ENCODE data around the gene PARD3.

Gene PARD3

DNA sequence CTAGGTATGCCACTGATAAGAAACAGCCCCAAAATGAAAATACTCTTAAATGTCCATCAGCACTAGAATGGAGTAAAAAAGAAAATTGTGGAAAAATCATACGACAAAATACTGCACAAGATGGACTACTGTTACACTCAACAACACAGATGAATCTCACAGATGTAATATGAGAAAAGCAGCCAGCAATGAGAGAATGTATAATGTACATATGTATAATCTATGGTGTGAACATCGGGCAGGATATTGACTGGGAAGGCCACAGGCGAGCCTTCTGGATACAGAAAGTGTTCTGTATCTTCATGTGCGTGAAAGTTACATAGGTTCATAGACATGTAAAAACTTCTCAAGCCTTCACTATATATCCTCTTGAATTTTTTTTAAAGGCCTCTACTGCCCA, 212.6 kb downstream of the PARD3 start:
- no peak for DNase-seq (ENCODE audit: low read depth)
- H3K4me3 ChIP-seq (ENCODE audit: low read depth, low read length) = no peak overlapping the region
- TF ChIP-seq, protein P1, sequence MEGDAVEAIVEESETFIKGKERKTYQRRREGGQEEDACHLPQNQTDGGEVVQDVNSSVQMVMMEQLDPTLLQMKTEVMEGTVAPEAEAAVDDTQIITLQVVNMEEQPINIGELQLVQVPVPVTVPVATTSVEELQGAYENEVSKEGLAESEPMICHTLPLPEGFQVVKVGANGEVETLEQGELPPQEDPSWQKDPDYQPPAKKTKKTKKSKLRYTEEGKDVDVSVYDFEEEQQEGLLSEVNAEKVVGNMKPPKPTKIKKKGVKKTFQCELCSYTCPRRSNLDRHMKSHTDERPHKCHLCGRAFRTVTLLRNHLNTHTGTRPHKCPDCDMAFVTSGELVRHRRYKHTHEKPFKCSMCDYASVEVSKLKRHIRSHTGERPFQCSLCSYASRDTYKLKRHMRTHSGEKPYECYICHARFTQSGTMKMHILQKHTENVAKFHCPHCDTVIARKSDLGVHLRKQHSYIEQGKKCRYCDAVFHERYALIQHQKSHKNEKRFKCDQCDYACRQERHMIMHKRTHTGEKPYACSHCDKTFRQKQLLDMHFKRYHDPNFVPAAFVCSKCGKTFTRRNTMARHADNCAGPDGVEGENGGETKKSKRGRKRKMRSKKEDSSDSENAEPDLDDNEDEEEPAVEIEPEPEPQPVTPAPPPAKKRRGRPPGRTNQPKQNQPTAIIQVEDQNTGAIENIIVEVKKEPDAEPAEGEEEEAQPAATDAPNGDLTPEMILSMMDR (IDR thresholded peaks at IDR 0.05; ENCODE audit: control insufficient read depth, extremely low read depth, insufficient read depth) = no peak

DNA sequence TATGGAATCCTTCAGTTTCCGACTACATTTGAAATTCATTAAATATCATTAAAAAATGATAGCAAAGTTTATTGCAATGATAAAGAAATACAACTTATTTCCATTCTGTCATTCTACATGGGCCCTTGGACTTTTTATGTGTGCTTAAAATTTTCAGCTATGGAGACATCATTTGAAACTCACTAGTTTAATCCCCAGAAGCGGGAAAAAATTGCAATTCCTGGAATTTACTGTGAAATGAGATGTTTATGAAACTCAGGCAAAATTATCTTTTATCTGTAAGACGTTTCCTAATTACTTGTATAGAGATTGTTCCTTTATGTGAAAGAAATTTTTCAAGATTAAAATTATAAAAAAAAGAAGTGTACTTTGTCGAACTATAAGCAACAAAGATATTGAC, 213.4 kb downstream of the PARD3 start:
- no peak overlapping the region for H3K4me3 ChIP-seq (ENCODE audit: low read depth, low read length)
- DNase-seq (ENCODE audit: low read depth) = no peak
- TF ChIP-seq, protein P1 (IDR thresholded peaks at IDR 0.05; ENCODE audit: control insufficient read depth, extremely low read depth, insufficient read depth) = no peak

DNA sequence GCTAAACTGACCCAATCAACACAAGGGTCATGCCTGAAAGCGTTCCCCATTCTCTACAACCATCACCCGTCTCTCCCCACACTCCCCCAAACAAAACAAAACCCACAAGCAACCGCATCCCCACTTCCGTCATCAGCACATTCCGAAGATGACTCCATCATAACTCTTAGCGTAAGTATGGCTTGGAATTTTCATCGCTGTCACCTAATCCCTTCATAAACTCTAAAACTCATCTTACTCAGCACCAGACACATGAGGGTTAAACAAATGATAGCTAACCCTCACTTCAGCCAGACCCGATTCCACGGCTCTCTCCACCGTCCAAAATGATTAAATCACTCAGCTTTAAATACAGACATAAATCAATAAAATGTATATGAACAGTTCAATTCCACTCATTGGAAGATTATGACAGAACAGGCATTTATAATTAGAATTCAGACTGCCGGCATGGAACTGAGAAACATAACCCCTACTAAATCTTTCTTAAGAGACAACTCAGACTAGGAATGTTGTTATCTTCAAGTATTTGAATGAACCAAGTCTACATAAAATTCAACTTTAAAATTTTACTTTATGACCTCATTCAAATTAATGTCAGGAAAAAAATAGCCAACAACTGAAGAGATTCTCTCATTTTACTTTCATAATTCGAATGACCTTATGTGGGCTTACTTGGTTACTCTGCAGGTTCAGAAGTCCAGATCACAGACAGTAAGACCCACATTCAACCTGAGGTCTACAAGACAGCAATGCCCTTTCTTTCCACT, 215.9 kb downstream of the PARD3 start:
- DNase-seq (ENCODE audit: low read depth) = no peak
- TF ChIP-seq, protein P1 (IDR thresholded peaks at IDR 0.05; ENCODE audit: control insufficient read depth, extremely low read depth, insufficient read depth) = no peak
- H3K4me3 ChIP-seq (ENCODE audit: low read depth, low read length) = no peak overlapping the region

DNA sequence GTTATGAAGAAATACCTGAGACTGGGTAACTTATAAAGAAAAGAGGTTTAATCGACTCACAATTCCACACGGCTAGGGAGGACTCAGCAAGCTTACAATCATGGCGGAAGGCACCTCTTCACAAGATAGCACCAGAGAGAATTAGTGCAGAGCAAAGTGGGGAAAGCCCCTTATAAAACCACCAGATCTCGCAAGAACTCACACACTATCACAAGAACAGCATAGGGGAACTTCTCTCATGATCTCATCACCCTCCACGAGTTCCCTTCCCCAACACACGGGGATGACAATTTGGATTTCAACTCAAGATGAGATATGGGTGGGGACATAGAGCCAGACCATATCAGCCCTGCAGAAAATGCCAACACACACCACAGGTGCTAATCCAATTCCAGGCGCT, 218.7 kb downstream of the PARD3 start:
- H3K4me3 ChIP-seq (ENCODE audit: low read depth, low read length) = no peak overlapping the region
- DNase-seq (ENCODE audit: low read depth) = no peak
- TF ChIP-seq, protein P1 (IDR thresholded peaks at IDR 0.05; ENCODE audit: control insufficient read depth, extremely low read depth, insufficient read depth) = no peak

DNA sequence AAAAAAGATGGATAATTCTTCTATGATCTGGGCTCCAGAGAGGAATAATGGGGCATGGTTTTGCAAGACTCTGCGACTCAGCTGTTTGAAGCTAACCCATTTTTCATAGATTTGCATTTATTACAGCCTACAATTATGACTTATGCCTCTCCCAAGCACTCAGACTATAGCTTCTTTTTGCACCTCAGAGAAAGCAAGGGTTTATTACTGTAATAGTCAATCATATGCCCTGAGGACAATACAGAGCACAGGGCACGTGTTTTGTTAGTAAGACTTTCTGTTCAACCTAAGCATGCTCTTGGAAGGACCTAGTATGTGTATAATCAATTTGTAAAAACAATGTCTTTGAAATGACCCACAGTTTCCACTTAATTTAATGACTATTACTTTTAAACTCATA, 221.2 kb downstream of the PARD3 start:
- no peak overlapping the region for H3K4me3 ChIP-seq (ENCODE audit: low read depth, low read length)
- no peak for DNase-seq (ENCODE audit: low read depth)
- TF ChIP-seq, protein P1 (IDR thresholded peaks at IDR 0.05; ENCODE audit: control insufficient read depth, extremely low read depth, insufficient read depth) = no peak

DNA sequence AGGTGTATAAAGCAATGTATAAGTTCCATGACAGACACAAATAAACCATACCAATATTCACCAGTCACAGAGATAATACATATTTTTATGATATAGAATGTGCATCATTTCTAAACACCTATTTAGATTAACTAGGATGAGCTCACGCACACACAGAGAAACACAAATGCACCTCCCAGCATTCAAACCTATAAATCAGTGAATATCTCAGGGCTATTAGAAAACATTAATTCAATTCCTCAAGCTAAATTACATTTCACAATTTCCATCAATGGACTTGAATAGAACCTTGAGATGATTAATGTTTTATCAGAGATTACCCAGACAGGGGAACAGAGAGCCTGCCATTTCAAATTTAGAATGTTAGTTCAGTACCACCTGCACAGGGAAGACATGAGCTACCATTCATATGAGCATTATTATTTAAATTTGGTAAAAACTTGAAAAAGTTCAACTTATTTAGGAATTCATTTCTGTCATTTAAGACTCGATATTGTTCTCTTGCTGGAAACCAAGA, 221.7 kb downstream of the PARD3 start:
- no peak overlapping the region for H3K4me3 ChIP-seq (ENCODE audit: low read depth, low read length)
- TF ChIP-seq, protein P1 (IDR thresholded peaks at IDR 0.05; ENCODE audit: control insufficient read depth, extremely low read depth, insufficient read depth) = no peak
- DNase-seq (ENCODE audit: low read depth) = no peak

DNA sequence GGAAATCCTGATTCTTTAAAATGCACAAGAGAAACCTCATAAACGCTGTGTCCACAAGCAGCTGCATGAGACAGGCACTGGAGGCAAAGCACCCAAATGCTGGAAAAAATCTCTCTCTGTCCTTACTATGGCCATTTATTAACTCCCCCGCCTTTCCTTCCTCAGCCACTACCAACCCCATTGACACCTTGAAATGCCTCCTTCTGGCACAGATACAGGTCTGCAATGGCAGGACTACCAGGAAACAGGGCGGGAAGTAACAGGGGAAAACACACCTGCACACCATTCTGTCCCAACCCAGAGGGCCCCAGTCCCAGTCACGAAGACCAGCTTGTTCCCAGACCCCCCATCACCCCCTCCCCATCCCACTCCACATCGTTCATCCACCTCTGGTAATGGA, 224.3 kb downstream of the PARD3 start:
- TF ChIP-seq, protein P1 (IDR thresholded peaks at IDR 0.05; ENCODE audit: control insufficient read depth, extremely low read depth, insufficient read depth) = no peak
- DNase-seq (ENCODE audit: low read depth) = no peak
- H3K4me3 ChIP-seq (ENCODE audit: low read depth, low read length) = no peak overlapping the region
